GM18870 (cell line): ENCODE data around the gene TNS3.
A peak's percentile ranks its signal among the peaks of the same experiment; 100 is the strongest.

Experiments used
- ATAC-seq: cut with Tn5 transposase; IDR thresholded peaks from one replicate; pipeline ENCODE4 v1.9.1; 2021; ENCODE audit warnings: moderate library complexity; ENCODE audit not compliant: unreplicated experiment

Gene TNS3

DNA sequence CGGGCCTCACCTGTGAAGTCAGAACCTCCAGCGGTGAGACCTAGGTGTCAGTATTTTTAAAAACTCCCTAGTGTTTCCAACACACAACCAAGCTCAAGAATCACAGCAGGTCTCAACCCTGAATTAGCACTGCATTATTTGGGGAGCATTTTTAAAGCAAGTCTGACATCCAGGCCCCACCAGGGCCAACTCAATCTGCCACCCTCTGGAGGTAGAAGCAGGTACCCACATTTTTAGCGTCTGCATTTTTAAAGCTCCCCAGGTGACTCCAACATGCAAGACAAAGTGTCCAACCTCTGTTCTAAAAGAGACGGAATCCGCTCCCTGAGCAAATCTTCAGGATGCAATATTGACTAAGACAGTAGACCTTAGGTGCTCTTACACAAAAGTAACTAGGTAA lies 225.7 kb downstream of the TNS3 start:
- ATAC-seq: no peak

DNA sequence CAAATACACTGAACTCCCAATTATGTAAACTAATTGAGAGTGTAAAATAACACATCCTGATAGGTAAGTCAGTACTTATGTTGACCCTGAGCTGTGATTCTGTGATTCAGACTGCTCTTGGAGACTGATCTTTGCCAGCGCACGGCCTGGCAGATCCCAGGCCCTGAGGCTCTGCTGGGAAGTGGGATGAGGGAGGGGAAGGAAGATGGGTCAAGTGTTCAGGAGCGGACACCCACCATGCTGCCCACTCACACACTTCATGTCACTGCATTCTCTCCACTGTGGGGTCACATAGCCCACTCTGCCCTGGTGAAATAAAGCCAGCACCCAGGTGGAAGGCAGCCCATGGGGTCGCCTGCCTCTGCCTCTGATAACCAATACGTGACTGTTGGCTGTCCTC lies 226.2 kb downstream of the TNS3 start:
- ATAC-seq: no peak

DNA sequence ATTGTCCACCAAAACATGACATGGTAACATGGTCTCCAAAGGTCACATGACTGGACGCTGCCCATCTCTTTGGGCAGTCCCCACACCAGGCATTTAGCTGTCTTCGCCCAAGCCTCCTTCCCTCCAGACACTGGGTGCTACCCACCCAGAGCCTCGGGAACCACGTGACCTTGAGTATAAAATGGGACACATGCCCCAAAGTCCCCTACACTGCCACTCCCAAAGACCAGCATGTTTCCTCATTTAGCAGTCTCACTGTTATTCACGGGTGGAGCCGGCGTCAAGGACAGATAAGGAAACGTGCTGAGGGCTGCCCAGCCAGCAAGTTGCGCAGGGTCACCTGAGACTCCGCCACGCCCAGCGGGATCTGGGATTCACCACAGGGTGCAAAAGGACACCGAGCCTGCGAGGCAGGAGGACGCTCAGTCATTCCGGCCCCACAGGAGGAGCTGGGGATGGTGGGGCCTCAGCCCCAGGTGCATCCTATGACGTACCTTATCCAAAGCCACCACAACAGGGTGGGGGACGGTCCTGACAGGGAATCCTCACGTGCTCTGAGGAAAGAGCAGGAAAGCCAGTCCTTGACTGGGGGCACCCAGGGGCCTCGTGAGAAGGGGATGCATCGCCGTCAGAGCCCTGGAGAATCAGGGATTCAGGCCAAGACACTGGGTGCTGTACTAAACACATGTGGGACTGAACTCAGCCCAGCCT lies 226.9 kb downstream of the TNS3 start:
- no peak for ATAC-seq

DNA sequence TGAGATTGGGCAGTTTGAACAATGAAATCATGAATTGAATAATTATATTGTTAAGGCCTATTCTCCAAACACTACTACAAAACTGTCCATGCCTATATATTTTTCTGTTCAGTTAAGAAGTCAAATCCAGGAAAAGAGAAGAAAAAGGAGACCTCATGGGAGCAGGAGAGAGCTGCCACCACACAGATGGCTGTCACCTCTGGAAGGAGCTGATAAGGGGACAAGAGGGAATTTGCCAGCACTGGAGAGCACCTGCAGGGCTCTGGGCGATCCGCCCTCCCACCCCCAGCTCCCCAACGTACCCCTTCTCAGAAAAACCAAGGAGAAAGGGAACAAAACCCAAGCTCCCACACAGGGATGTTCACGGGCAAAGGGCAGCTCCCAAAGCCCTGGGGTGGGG lies 227.8 kb downstream of the TNS3 start:
- ATAC-seq: no peak

DNA sequence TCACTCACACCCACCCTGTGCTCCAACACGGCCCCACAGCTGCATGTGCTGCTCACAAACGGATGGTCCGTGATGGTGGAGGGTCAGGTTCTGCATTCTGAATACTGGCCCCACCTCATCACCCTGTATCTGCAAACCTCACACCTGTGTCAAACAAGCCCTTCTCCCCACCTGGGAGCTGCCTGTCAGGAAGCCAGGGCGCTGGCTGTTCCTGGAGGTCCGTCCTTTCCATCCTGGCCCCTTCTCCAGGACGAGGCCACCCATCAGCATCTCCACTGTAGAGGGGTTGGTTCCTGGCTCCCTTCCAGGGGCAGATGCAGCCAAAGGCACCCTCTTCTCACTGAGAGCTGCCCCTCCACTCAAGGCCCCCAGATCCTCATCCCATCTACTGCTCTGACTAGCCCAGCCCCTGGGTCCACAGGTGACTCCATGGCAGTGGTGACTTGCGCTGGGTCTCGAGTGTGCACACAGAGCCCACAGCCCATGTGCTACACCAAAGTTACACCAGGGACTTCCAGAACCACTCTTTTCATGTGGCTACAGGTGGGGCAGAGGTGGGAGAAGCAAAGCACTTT lies 229.4 kb downstream of the TNS3 start:
- no peak for ATAC-seq

DNA sequence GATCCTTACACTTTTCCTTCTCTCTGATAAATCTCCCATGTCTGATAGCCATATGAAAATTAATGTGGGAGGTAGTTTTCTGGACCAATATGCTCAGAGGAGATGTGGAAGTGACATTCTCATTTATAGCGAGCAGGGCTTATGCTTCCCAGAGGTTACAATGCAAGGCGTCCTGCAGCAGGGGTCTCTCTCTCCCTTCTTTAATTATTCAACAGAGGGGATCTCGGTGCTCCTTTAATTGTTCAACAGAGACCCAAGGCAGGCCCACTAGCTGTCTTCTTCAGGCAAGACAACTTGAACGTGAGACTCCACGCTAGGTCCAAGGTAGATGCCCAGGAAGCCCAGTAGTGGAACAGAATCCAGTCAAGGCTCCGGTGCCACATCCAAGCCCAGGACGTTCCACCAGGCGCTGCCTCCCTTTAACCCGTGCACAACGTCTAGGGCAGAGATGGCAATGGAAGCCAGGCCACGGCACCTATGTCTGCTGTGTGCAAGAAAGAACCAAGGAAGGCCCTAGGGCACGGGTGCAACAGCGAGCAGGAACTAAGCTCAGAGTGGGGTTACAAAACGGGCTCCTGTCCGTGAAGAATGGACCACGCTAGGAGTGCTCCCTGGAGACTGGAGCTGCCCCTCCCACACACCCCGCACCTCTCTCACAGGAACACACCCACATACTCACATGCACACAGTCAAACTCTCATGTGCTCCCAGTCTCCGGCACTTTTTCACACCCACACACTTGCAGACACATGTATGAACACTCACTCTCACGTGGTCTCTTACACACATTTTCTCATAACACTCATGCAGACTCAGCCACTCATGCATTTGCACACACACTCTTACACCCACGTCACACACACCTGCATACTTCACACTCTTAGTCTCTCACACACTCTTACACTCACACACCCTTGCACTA lies 230.4 kb downstream of the TNS3 start:
- ATAC-seq: no peak

DNA sequence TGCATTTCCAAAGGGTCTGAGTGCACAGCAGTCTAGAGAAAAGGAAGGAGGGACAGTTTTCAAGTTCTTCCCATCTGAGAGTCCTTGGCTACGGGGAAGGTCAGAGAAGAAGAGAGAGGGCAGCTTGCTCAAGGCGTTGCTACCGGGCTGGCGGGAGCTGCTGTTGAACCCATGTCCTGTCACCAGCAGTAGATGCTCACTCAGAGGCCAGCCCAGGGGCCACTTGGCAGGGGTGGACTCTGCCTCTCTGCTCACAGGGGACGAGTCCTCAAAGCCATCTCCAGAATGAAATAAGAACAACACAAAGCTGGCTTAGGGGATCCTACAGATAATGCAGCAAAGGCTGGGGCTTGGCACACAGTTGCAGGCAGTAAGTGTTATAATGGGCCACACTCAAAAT lies 231.5 kb downstream of the TNS3 start:
- ATAC-seq: no peak

DNA sequence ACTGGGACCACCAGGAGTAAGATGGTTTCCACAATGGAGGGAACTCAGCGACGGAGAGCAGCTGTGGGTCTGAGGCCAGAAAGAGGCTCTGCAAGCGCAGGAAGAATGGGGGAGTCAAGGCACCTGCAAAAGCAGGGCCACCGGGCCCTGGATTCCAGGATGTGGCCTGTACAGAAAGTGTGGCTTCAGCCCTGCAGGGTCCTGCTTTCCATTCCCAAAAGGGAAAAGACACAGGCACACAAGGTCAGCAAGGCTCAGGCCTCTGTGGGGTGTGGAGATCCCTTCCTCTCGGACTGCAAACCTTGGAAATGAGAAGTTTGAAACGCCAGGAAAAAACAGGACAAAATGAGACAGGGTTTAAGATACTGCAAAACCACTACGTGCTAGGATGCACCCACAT lies 232.5 kb downstream of the TNS3 start:
- no peak for ATAC-seq

DNA sequence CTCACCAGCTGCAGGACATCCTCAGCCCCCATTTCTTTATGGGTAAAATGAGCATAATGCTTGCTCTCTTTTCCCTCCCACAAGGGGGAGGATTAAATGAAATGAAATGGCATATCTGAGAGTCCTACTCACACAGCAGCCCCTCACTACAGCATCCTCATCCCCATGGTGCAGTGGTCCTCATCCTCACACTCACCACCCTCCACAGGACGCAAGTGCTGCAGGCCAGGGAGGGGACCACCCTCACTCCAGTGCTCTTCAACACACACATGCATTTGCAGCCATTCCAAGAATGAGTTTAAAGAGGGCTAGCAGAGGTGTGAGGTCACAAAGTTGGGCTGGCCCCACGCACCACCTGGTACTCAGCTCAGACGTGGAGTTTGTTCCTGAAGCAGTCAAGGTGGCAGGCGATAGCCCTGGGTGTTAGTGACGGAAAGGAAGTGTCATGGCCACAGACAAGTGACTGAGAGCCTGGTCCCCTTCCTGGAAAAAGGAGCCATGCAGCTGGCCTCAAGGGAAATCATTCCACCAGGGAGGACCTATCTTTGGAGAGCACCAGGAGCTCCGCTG lies 234.0 kb downstream of the TNS3 start:
- ATAC-seq: no peak

DNA sequence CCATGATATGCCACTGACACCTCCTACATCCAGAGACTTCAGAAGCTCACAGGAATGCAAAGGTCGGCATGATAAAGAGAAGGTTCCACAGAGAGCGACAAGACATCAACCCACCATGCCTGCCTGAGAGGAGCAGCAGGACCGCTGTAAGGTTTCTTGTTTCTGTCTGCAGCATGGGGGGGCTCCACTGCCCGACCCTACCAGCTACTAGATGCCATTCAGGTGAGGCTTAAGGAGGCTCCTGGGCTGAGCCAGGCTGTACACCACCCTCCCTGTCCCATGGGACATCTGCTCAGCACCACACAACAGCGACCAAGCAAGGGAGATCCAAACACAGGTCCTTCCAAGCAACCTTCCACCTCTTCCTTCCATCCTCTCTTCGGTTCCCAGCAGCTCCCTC lies 234.6 kb downstream of the TNS3 start:
- ATAC-seq: no peak

DNA sequence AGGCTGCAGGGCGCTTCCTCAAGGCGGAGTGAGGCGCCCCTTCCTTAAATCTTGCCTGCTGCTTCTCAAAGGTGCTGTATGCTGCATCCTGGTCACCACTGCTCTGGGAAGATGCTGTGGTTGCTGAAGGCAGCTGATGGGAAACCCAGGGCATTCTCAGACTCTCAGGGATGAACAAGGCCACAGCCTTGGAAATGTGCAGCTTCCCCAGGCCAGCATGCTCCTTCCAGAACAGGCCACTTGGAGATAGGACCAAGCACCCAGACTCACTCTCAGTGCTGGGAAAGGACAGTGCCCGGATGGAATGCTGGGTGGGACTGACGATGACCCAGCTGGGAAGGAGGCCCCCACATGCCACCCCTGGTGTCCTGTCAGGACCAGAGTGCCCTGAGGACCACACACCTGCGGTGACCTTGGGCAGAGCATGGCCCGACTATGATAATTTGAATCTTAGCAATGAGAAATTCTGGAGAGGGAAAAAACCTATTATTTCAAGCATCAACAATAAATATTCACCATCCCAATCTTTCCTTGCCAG lies 235.5 kb downstream of the TNS3 start:
- ATAC-seq: no peak

DNA sequence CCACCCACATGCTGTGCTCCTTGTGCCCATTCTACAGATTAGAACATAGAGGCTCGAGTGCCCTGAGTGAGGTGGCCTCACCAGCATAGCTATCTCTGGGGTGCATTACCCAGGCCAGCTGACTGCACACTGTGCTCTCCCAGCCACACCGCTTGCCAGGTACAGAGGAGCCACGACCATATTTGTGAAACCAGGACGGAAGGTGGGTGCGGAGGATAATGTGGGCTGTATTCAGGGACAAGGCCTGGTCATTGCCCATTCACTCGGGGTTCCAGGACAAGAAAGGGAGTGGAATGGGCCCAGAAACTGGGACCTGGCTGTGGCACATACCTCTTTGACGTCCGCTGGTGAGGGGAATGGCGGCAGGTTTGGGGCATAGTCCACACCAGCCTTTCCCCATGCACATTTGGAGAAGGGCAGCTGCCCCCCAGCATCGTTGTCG lies 236.0 kb downstream of the TNS3 start:
- ATAC-seq: no peak

DNA sequence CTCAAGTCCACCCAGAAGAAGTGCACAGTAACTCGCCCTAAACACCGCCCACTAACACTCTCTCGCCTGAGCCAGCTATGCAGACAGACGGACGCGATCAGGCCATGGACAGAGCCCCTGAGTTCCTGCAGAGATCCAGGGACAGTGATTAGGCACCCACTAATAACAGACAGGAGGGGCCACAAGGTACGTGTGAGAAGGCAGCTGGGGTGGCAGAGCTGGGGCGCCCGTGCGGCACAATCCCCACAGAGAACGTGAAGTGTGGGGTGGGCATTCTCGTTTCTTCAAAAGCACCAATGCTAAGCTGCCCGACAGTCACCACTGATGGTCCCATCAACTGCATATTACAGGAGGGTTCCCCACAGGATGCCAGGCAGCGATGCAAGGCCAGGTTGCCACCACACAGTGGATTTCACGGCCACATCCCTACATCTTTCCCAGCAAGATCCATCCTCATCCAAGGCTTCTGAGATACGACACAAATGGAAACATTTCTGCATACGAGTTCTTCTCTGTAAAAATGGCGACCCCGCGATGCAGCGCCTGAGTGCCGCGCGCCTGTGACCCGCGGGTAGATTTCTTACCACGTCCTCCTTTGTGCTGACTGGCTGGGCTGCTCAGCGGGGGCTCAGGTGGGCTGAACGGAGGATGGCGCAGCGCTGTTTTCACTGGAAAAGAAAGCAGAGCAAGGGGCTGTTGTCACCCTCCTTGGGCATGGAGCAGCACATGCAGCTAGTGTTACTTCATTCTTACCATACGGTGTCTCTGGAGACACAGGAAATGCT lies 237.5 kb downstream of the TNS3 start:
- ATAC-seq: no peak

DNA sequence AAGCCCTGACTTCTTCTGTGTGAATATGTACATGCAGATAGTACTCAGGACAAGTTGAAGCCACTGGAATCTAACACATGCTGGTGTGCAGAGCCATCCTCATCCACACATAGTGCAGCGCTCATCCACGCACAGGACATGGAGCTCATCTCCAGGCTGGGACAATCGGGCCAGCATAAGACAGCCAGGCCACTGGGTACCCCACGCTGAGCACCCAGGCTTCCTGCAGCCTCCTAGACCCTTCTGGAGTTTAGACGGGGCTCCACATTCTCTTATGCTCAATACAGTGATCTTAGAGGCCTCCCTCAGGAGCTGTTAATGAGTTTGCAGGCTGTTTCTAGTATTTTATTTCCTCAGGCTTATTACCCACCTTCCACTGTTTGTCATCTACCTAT lies 238.9 kb downstream of the TNS3 start:
- ATAC-seq: no peak

DNA sequence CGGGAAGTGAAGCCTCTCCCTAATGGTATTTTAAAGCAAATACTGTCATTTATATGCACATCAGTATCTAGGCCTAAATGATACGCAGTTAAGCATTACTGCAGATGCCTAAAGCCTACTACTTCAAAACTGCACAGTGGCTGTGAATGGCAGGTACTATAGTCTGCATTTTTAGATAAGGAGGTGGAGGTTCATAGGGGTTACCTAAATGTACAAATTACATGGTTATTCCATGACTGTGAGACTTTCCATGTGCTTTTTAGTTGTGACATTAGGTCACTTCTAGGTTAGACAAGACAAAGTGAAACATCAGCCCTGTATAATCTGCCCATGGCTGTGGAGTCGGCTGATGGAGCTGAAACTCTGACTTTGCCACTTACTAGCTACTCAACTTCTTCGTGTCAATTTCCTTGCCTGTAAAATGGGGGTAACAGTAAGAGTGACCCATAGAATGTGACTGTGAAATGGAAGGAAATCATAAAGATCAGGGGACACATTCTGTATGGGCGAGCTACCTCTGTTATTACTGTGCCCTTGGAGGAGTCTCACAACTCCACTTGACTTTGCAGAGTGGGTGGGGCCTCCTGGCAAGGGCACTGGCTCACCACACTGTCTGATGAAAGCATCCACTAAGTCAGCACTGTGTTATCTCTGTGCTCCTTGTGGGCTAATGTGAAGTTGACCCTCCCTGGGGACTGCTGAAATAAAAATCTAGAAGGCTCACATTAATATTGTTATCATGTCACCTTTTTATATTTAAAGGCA lies 239.4 kb downstream of the TNS3 start:
- no peak for ATAC-seq

DNA sequence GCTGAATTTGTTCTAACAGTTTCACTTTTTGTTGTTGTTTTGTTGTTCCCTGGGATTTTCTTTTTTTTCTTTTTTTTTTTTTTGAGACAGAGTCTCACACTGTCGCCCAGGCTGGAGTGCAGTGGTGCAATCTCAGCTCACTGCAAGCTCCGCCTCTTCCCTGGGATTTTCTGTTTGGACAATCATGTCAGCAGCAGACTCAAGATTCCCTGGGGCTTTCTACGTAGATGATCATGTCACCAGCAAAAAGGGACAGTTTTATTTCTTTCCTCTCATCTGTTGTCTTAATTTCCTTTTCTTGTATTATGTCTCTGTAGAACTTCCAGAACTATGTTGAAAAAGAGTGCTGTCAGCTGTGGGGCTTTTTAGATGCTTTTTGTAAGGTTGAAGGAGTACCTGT lies 241.4 kb downstream of the TNS3 start:
- ATAC-seq: no peak

DNA sequence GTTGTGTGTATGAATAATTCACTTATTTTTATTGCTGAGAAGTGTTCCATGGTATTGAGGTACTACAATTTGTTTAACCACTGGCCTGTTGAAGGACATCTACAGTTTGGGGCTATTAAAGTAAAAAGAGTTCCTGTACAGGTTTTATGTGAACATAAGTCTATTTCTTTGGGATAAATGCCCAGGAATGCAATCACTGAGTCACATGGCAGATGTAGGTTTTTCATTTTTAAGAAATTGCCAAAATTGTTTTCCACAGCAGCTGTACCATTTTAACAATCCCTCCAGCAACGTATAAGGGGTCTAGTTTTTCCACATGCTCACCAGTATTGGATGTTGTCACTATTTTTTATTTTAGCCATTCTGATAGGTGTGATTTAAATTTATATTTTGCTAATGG lies 243.9 kb downstream of the TNS3 start:
- no peak for ATAC-seq

DNA sequence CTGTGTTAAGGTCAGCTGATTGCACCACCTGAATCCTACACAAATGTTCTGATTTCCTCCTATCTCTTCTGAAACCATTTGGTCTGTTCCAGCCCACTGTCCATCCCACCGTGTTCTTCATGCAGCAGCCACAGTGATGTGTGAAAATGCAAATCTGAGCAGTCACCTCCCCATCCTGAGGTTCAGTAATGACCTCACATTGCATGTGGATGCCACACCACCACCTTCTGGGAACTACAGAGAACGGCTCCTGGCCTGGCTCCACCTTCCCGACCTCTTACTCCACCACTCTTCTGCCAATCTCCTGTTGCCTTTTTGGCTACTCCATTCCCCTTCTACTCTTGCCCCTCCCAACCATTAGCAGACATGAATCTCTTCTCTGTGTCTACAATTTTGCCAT lies 244.4 kb downstream of the TNS3 start:
- peak; percentile 84 for ATAC-seq

DNA sequence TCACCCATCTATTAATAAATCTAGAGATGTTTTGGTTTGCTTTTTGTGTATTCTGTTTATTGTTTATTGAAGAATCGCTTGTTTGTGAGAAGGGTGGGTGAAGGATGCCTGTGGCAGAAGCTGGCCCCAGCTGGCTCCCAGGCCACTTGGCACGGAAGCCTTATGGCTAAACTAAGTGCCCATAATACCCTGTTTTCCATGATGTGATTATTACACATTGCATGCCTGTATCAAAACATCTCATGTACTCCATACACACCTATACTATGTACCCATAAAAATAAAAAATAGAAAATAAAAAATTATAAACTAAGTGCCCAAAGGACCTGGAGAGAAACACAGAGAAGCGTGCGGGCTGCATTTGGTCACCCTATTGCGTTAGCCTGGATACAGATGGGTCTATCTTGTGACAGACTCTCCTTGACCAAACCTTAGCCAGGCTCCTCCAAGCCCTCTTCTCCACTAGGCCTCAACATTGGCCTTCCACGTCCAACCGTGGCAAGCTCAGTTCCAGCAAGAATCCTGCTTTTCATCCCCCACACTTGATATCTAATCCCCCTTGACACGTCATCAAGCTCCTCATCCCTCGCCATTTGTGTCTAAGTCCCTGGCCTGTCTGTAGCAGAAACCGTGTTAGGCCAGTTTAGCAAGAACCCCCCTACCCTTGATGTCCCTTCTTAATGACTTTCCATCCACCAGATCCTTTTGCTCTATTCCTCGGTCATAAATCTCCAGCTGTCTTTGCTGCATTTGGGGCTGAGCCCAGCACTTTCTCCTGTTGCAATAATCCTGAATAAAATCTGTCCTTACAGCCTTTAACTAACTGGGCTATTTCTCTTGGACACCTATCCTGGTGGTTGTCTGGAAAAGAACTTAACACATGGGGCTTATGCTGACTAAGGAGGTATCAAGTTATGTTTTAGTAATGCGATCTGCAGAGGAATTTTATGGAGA lies 245.2 kb downstream of the TNS3 start:
- no peak for ATAC-seq
